Activated T-helper 2 cell treated with anti-CD3 and anti-CD28 coated beads, Interferon-gamma antibody, Interleukin-2, Interleukin-4, amounts not matched to agents 10 μg/mL and 5 μg/mL and 100 μg/mL, durations not matched to agents 14 hours and 24 hours and 36 hours (primary cell): ENCODE results near the gene SNX14. TPM values are rescaled to one million over a fixed set of nuclear protein-coding genes. Genes with fewer than 3 reads are reported as not detected.

Experiments used
- DNase-seq: peaks from one replicate; pipeline ENCODE4 v3.0.0; 2021; ENCODE audit warnings: low spot score
- H3K27ac Mint-ChIP-seq: one replicate; pipeline ENCODE4 v1.8.0; 2021; ENCODE audit warnings: mixed read lengths
- H3K27me3 Mint-ChIP-seq: one replicate; pipeline ENCODE4 v1.8.0; 2021; ENCODE audit warnings: low read depth, mixed read lengths
- H3K36me3 Mint-ChIP-seq: one replicate; pipeline ENCODE4 v1.8.0; 2021; ENCODE audit warnings: low read depth, mixed read lengths
- H3K4me1 Mint-ChIP-seq: one replicate; pipeline ENCODE4 v1.8.0; 2021; ENCODE audit warnings: low read depth, mixed read lengths
- H3K4me3 Mint-ChIP-seq: one replicate; pipeline ENCODE4 v1.8.0; 2021; ENCODE audit warnings: low read depth, mild to moderate bottlenecking, moderate library complexity, mixed read lengths
- H3K9me3 Mint-ChIP-seq: one replicate; pipeline ENCODE4 v1.8.0; 2021; ENCODE audit warnings: mixed read lengths
- intact Hi-C: fragments of 100-400 bp; cut with micrococcal nuclease; formaldehyde crosslinking; loops from one replicate; pipeline ENCODE4 v1.15.1; 2023
- total RNA-seq: library from RNA; stranded (reverse); gene quantifications from 2 replicates; pipeline ENCODE4 v1.2.3, GENCODE V29; 2022

Gene SNX14
- total RNA-seq, 1 donor from 2014 or later: 57.5 TPM

DNA sequence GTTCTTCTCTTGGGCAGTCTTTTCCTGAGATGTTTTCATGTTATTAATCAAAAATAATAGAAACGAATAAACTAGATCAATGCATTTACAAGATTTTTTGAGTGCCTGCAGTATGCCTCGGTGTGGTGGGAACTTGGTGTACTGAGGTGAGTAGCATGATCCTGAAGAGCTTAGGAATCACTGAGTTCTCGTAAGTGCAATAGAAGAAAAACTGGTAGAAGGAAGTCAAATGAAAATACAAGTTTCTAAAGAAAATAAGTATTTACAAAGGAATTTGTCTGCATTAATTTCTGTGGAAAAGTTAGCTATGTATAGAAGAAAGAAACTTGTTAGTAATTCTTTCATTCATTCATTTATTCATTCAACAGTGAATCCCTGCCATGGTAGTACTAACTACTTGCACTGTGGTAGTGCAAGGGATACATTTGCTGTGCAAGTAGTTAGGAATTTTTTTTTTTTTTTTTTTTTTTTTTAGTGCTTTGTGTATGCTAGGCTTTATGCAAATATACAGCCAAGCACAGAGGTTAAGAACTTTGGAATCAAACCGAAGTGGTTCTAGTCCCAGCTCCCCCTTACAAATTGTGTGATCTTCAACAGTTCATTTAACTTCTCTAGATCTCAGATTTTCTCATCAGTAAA is 129.9 kb downstream of the SNX14 start:
- Mint-ChIP-seq H3K4me1 (peaks cover 74% of the 10 kb centered on the region), H3K27ac (peak overlapping the region; percentile 93), H3K4me3 (no peak overlapping the region), H3K27me3 (no peaks in the 10 kb centered on the region), H3K36me3 (peaks cover 19% of the 10 kb centered on the region), H3K9me3 (no peaks in the 10 kb centered on the region)
- intact Hi-C loops: loop anchor here (1.0 to 2.0 kb wide), 6 partner anchors 13 to 215 kb away; partner anchors contain the start of gene NT5E
- DNase-seq: no peak

DNA sequence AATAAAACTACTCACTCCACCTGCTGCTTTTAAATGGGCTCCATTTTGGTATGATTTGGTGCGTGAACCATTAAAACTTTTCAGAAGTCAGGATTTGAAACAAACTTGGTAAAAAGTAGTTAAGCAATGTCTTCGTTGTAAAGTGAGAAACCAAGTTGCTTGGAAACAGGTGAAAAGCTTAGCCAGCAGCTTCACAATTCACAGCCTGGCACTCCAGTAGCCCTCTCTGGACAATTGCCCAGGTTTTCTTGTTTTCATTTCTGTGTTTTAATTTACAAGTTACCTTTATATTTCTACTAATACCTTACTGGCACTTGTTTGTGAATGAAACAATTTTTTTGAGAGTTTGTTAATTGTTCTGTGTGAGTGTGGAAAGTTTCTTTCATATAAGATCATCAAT is 131.0 kb downstream of the SNX14 start:
- Mint-ChIP-seq H3K4me1 (peaks cover 81% of the 10 kb centered on the region), H3K36me3 (peaks cover 23% of the 10 kb centered on the region), H3K27me3 (no peaks in the 10 kb centered on the region), H3K27ac (peak overlapping the region; percentile 93), H3K4me3 (no peak overlapping the region), H3K9me3 (no peaks in the 10 kb centered on the region)
- intact Hi-C loops: no loop called here
- DNase-seq: no peak

DNA sequence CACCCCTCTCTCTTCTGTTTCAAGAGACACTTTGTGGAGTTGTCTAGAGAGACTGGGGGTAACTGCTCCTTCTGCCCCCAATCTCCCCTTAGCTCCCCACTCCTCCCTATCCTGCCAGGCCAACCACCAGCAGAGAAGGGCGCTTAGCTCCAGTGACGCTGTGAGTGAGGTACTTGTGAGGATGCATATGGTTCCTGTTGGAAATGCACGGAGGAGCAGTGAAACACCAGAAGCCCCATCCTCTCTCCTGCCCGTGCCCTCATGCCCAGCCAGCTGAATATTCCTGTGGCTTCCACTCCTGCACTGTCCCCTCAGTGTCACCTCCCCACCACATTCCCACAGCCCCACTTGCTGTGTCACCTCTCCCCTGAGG is 131.9 kb downstream of the SNX14 start:
- Mint-ChIP-seq H3K9me3 (no peaks in the 10 kb centered on the region), H3K27me3 (no peaks in the 10 kb centered on the region), H3K4me3 (peak overlapping the region; percentile 51), H3K4me1 (peaks cover 90% of the 10 kb centered on the region), H3K27ac (peak overlapping the region; percentile 93), H3K36me3 (peaks cover 31% of the 10 kb centered on the region)
- intact Hi-C loops: no loop called here
- DNase-seq: no peak

DNA sequence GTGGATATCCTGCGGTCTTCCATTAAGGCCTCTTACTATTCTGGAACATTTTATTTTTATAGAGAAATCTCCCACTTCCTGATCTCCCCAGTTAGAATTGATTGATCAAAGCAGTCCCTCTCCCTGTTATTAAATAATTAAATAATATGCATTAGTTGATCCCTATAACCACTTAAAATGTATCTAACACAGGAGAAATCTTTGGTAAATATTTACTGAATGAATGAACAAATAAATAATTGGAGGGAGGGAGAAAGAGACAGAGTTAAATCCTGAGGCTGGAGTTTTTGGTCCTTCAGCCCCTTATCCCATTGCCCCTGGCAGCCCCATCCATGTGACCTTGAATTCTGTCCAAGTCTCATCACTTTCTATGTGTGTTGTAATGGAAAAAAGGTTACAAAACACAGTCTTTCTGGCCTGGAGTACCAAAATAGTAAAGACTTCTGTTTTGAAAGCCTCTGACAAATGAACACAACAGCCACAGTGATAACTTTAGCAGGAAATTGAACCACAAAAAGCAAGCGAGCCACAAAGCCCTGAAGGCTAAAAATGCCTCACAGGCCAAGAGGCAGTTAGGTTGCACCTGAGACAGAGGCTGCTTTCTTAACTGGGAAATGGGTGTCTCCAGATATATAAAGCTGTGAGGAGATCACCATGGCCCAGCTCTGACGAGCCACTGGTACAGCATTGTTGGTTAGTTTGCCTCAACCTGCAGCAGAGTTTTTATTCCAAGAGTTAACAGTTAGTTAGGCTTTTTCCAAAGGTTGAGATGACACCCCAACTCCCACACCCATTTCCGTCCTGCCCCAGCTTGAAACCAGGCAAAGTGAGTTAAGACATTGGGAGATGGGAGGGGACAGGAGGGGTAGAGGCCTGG is 132.5 kb downstream of the SNX14 start:
- peak; percentile 64 for DNase-seq
- Mint-ChIP-seq H3K36me3 (peaks cover 34% of the 10 kb centered on the region), H3K27me3 (peaks cover 3% of the 10 kb centered on the region), H3K27ac (peak overlapping the region; percentile 93), H3K4me3 (peak overlapping the region; percentile 30), H3K9me3 (no peaks in the 10 kb centered on the region), H3K4me1 (peaks cover 94% of the 10 kb centered on the region)
- intact Hi-C loops: no loop called here

DNA sequence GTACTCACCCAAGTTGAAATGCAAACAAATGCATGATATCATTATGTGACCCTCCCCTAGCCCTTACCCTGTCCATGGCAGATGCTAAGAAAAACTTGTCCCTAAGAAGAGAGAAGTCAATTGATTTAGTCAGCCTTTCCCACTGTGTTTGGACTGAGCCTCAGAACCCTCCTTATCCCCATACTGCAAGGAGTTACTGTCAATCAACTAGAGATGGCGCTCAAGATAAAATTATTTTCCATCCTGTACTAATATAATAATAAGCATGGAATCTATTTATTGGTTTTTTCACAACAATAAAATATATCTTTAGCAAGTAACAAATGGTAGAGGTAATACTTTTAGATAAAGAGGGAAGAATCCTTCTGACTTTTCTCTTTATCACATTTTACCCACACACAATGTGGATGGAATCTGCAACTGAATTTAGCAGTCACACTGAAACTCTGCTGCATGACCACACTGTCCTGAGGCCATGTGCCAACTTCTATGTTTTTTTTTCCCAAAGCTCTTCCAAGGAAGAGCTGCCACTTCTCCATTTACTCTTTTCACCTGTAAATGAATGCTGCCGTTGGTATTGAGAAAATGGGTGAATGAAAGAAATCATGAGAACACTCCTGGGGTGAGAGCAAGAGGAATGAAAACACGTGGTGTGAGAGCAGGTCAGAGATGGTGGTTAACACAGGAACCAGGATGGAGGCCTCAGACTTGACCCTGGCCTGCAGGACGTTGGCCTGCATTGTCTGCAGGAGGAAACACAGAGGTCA is 133.3 kb downstream of the SNX14 start:
- Mint-ChIP-seq H3K4me1 (peaks cover 95% of the 10 kb centered on the region), H3K27ac (peak overlapping the region; percentile 93), H3K36me3 (peaks cover 26% of the 10 kb centered on the region), H3K9me3 (no peaks in the 10 kb centered on the region), H3K27me3 (peaks cover 3% of the 10 kb centered on the region), H3K4me3 (no peak overlapping the region)
- no peak for DNase-seq
- intact Hi-C loops: no loop called here

DNA sequence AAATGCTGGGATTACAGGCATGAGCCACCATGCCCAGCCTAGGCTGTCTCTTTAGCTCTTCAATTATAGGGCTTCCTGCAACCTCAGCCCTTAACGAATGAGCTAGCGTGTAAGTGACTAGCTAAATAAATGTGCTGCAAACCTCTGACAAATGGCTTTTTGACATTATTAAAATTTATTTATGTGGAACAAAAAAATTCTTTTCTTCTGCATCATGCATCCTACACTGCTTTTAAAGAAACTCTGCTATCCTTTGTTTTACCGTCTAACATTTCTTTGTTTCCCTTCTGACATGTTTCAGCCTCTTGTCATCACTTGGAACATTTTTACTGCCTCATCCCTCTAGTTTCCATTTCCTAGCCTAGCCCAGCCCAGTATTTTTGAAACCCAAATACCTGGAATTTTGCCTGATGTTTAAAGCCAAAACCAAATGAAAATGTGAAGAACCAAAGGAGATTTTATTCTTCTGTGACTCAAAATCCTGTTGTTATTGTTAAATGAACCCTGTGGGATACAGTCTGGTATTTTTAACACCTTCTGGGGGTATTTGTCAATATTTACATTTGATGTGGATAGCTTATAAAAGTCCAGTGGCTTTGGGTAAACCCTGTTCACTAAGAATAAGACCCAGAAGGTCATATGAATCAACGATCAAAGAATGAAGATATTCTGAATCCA is 134.3 kb downstream of the SNX14 start:
- intact Hi-C loops: no loop called here
- no peak for DNase-seq
- H3K4me3 Mint-ChIP-seq: no peak overlapping the region
- H3K27me3 Mint-ChIP-seq: peaks cover 3% of the 10 kb centered on the region
- peaks cover 26% of the 10 kb centered on the region for H3K36me3 Mint-ChIP-seq
- H3K4me1 Mint-ChIP-seq: peaks cover 90% of the 10 kb centered on the region
- peak overlapping the region; percentile 71 for H3K27ac Mint-ChIP-seq
- no peaks in the 10 kb centered on the region for H3K9me3 Mint-ChIP-seq

DNA sequence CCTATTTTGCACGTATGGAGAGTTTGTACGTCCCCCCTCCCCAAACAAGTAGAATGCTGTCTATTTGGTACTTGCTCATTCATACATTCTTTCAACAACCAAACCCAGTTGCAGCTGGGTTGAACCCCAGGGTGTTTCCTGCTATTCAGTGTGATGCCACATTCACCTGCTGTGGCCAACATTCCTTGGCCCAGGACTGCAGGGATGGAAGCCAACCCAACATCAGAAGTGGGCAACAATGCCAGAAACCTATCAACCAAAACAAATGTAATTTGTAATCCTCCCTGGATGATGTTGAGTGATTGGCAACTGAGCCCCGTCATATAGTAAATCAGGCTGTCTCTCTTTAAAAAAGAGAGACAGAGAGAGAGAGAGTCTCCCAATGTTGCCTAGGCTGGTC is 134.9 kb downstream of the SNX14 start:
- no peak overlapping the region for H3K4me3 Mint-ChIP-seq
- peaks cover 92% of the 10 kb centered on the region for H3K4me1 Mint-ChIP-seq
- peaks cover 3% of the 10 kb centered on the region for H3K27me3 Mint-ChIP-seq
- intact Hi-C loops: no loop called here
- peaks cover 32% of the 10 kb centered on the region for H3K36me3 Mint-ChIP-seq
- H3K27ac Mint-ChIP-seq: peak overlapping the region; percentile 10
- no peaks in the 10 kb centered on the region for H3K9me3 Mint-ChIP-seq
- DNase-seq: no peak

DNA sequence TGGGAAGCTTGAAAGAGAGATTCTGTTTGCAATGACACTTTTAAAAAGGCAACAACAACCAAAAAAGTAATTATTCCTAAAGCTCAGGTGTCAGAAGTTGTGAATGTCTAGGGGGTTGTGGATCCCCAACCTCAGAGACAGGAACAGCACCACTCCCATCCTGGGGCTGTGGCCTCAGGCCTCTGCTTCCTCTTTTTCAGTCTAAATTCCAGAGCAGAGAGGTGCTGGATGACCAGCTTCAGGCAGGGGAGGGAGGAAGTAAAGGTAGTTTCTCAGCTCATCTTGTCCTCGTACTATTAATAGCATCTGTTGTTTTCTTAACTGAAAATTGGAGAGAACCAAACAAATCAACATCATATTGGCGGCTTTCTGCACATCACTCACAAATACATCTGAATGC is 135.5 kb downstream of the SNX14 start:
- DNase-seq: no peak
- peaks cover 3% of the 10 kb centered on the region for H3K27me3 Mint-ChIP-seq
- no peak overlapping the region for H3K4me3 Mint-ChIP-seq
- peaks cover 33% of the 10 kb centered on the region for H3K36me3 Mint-ChIP-seq
- intact Hi-C loops: no loop called here
- H3K27ac Mint-ChIP-seq: no peak overlapping the region
- no peaks in the 10 kb centered on the region for H3K9me3 Mint-ChIP-seq
- H3K4me1 Mint-ChIP-seq: peaks cover 92% of the 10 kb centered on the region

DNA sequence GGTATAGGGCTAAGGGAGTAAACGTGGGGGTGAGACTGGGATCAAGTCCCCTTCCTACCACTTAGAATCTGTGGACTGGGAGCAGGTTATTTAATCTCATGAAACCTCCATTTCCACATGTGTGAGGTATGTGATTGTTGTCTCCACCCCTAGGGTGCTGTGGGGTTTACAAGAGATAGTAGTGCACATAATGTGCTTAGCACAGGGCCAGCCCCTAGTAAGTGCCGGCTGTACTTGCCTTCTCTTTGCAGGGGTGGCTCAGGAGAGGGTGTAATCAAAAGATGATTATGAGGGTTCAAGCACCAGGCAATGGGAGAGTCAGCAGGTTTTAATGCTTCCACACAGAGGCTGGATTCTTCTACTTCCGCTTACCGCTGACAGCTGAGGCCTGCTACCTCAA is 136.9 kb downstream of the SNX14 start:
- no peak for DNase-seq
- no peaks in the 10 kb centered on the region for H3K9me3 Mint-ChIP-seq
- H3K27ac Mint-ChIP-seq: no peak overlapping the region
- intact Hi-C loops: no loop called here
- no peak overlapping the region for H3K4me3 Mint-ChIP-seq
- peaks cover 89% of the 10 kb centered on the region for H3K4me1 Mint-ChIP-seq
- peaks cover 3% of the 10 kb centered on the region for H3K27me3 Mint-ChIP-seq
- H3K36me3 Mint-ChIP-seq: peaks cover 39% of the 10 kb centered on the region

Other genes with a start within 250 kb of the SNX14 start
- gene NT5E, start 143.8 kb downstream of the SNX14 start, total RNA-seq: 15.4 and 16.4 TPM in 2 replicates
- 197 TPM in 2 replicates for gene SYNCRIP, start 49.0 kb upstream of the SNX14 start, total RNA-seq